OCI-LY1 (cell line): Measurements from ENCODE around the gene CDKN3.
"Not testable (repeated sequence)": the region's sequence is repeated elsewhere in the genome, so short reads cannot be mapped to it uniquely, and the experiment has no call there.

ENCODE experiments used
- CTCF ChIP-seq: fragments of 200-600 bp; sonication (generic), shearing (Covaris generic); IDR thresholded peaks from 2 replicates; pipeline ENCODE4 v1.5.1; 2017; ENCODE audit warnings: mild to moderate bottlenecking, antibody characterized with exemption, low read length, moderate library complexity, mixed read lengths
- EZH2 ChIP-seq: fragments of 200-600 bp; sonication (generic), shearing (Covaris generic); IDR thresholded peaks from 2 replicates; pipeline ENCODE4 v1.8.0; 2017; ENCODE audit warnings: borderline replicate concordance, mixed run types, mild to moderate bottlenecking, antibody characterized with exemption, low read length, moderate library complexity, mixed read lengths

DNA sequence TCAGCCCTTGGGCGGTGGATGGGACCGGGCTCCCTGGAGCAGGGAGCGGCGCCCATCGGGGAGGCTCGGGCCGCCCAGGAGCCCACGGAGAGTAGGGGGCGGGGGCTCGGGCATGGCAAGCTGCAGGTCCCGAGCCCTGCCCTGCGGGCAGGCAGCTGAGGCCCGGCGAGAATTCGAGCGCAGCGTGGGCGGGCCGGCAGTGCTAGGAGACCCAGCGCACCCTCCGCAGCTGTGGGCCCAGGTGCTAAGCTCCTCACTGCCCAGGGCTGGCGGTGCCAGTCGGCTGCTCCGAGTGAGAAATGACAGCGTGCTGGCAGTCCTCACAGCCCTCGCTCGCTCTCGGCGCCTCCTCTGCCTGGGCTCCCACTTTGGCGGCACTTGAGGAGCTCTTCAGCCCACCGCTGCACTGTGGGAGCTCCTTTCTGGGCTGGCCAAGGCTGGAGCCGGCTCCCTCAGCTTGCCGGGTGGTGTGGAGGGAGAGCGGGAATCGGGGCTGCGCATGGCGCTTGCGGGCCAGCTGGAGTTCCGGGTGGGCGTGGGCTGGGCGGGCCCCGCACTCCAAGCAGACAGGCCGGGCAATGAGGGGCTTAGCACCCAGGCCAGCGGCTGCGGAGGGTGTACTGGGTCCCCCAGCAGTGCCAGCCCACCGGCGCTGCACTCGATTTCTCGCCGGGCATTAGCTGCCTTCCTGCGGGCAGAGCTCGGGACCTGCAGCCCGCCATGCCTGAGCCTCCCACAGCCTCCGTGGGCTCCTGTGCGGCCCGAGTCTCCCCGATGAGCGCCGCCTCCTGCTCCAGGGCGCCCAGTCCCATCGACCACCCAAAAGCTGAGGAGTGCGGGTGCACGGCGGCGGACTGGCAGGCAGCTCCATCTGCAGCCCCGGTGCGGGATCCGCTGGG lies 3.6 kb upstream of the CDKN3 start:
- TF ChIP-seq CTCF, EZH2: not testable (repeated sequence)
